Activated B cell treated with CpG ODN at 0.5 μM for 24 hours (primary cell): ENCODE measurements around the gene CCL22. TPM values are rescaled to one million over a fixed set of nuclear protein-coding genes. Genes with fewer than 3 reads are reported as not detected.

ENCODE experiments used
- ATAC-seq: fragments of 200-7000 bp; cut with Tn5 transposase; one replicate; pipeline ENCODE4 v1.10.0; 2021; ENCODE audit warnings: low read depth, mild to moderate bottlenecking, moderate library complexity
- CTCF ChIA-PET: fragments of 350-600 bp; sonication (Branson Sonifier 250); formaldehyde crosslinking; loops from one replicate; lab custom pipeline; 2021; ENCODE audit warnings: antibody characterized with exemption; lab: Charles Lee
- POLR2A ChIA-PET: fragments of 350-600 bp; sonication (Branson Sonifier 250); formaldehyde crosslinking; loops from one replicate; lab custom pipeline; 2021; ENCODE audit warnings: antibody characterized with exemption; lab: Charles Lee
- DNase-seq: peaks from one replicate; pipeline ENCODE4 v3.0.0; 2022
- H3K27ac Mint-ChIP-seq: one replicate; pipeline ENCODE4 v1.8.0; 2020; ENCODE audit warnings: mixed read lengths
- H3K27me3 Mint-ChIP-seq: one replicate; pipeline ENCODE4 v1.8.0; 2021; ENCODE audit warnings: mixed read lengths
- H3K36me3 Mint-ChIP-seq: one replicate; pipeline ENCODE4 v1.8.0; 2021; ENCODE audit warnings: low read depth, mixed read lengths
- H3K4me1 Mint-ChIP-seq: one replicate; pipeline ENCODE4 v1.8.0; 2021; ENCODE audit warnings: mixed read lengths
- H3K4me3 Mint-ChIP-seq: one replicate; pipeline ENCODE4 v1.8.0; 2020; ENCODE audit warnings: mild to moderate bottlenecking, mixed read lengths
- H3K9me3 Mint-ChIP-seq: one replicate; pipeline ENCODE4 v1.8.0; 2020; ENCODE audit warnings: mixed read lengths
- intact Hi-C: fragments of 100-400 bp; cut with micrococcal nuclease; formaldehyde crosslinking; loops from one replicate; pipeline ENCODE4 v1.15.1; 2024
- total RNA-seq: library from RNA; stranded (reverse); gene quantifications from 2 replicates; pipeline ENCODE4 v1.2.3, GENCODE V29; 2022
- TF ChIP-seq, protein P1 (sequence below): fragments of 200-600 bp; IDR thresholded peaks from one replicate; pipeline ENCODE4 v1.8.0; 2022; ENCODE audit warnings: antibody characterized with exemption, mild to moderate bottlenecking

CCL22 gene
- total RNA-seq, 1 donor from 2014 or later, result 288 TPM

DNA sequence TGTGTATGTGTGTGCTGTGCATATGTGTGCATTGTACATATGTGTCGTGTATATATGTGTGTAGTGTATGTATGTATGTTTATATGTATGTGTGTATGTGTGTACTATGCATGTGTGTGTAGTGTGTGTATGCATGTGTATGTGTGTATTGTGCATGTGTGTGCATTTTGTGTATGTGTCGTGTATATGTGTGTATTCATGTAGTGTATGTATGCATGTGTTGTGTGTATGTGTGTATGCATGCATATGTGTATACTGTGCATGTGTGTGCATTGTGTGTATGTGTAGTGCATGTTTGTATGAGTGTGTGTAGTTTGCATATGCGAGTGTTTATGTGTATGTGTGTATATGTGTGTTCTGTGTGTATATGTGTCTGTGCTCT lies 30.5 kb downstream of the CCL22 start:
- DNase-seq, result no peak
- TF ChIP-seq, protein P1, sequence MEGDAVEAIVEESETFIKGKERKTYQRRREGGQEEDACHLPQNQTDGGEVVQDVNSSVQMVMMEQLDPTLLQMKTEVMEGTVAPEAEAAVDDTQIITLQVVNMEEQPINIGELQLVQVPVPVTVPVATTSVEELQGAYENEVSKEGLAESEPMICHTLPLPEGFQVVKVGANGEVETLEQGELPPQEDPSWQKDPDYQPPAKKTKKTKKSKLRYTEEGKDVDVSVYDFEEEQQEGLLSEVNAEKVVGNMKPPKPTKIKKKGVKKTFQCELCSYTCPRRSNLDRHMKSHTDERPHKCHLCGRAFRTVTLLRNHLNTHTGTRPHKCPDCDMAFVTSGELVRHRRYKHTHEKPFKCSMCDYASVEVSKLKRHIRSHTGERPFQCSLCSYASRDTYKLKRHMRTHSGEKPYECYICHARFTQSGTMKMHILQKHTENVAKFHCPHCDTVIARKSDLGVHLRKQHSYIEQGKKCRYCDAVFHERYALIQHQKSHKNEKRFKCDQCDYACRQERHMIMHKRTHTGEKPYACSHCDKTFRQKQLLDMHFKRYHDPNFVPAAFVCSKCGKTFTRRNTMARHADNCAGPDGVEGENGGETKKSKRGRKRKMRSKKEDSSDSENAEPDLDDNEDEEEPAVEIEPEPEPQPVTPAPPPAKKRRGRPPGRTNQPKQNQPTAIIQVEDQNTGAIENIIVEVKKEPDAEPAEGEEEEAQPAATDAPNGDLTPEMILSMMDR, result no peak
- ChIA-PET POLR2A (interaction anchor here (0.7 kb wide), 1 partner anchor 40 kb away, joined by 5 read pairs; no protein-coding TSS in a partner anchor), CTCF (no interaction called here)
- Mint-ChIP-seq H3K27ac (peak overlapping the region; percentile 90), H3K9me3 (no peaks in the 10 kb centered on the region), H3K4me3 (no peak overlapping the region), H3K27me3 (no peaks in the 10 kb centered on the region), H3K36me3 (no peaks in the 10 kb centered on the region), H3K4me1 (peaks cover 53% of the 10 kb centered on the region)
- no peak for ATAC-seq
- intact Hi-C loops, result loop anchor here (2.0 kb wide), 1 partner anchor 40 kb away; no protein-coding TSS in a partner anchor

DNA sequence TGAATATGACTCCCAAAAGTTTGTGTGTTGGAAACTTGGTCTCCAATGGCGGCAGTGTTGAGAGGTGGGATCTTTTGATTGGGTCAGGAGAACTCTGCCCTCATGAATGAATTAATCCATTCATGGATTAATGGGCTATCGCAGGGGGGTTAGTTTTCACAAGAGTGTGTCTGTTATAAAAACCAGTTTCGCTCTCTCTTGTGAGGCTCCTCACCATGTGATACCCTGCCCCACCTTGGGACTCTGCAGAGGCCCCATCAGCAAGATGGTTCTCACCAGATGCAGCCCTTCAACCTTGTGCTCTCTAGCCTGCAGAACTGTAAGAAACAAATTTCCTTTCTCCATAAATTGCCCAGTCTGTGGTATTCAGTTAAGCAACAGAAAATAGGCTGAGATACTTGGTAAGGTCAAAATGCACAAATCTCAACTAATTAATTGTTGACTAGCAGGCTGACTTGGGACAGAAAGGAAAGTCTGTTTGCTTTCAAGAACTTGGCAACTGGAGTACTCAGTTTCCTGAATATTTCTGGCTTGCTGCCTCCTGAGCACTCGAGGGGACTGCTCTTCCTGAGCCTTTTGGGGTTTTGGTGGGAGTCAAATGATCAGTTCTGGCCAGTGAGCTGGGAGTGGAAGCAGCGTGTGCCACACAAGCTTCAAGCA lies 32.2 kb downstream of the CCL22 start:
- no peak overlapping the region for H3K4me3 Mint-ChIP-seq
- ChIA-PET CTCF (interaction anchor here (1.7 kb wide), 1 partner anchor 26 kb away, joined by 6 read pairs; no protein-coding TSS in a partner anchor), POLR2A (interaction anchor here (0.7 kb wide), 1 partner anchor 28 kb away, joined by 5 read pairs; no protein-coding TSS in a partner anchor)
- ATAC-seq (no peak), DNase-seq (no peak)
- H3K9me3 Mint-ChIP-seq, result no peaks in the 10 kb centered on the region
- TF ChIP-seq, protein P1, result no peak
- H3K27ac Mint-ChIP-seq, result no peak overlapping the region
- peaks cover 36% of the 10 kb centered on the region for H3K4me1 Mint-ChIP-seq
- H3K27me3 Mint-ChIP-seq, result no peaks in the 10 kb centered on the region
- intact Hi-C loops, result no loop called here
- no peaks in the 10 kb centered on the region for H3K36me3 Mint-ChIP-seq

DNA sequence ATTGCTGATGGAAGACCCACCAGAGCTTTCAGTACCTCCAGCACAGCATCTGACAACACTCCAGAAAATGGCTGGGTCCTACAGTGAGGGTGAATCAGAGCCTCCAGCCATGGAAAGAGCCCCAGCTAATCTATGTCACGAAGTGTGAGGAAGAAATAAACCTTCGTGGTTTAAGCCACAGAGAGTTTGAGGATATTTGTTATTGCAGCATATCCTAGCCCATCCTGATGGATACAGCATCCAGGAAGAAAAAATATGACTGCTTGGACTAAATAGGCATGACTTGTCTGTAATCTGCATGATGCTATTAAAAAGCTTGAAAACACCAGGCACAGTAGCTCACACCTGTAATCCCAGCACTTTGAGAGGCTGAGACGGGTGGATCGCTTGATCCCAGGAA lies 32.7 kb downstream of the CCL22 start:
- no peaks in the 10 kb centered on the region for H3K27me3 Mint-ChIP-seq
- H3K36me3 Mint-ChIP-seq, result no peaks in the 10 kb centered on the region
- TF ChIP-seq, protein P1, result no peak
- ATAC-seq (no peak), DNase-seq (no peak)
- POLR2A ChIA-PET, result interaction anchor here (0.7 kb wide), 1 partner anchor 29 kb away, joined by 5 read pairs; no protein-coding TSS in a partner anchor
- H3K27ac Mint-ChIP-seq, result no peak overlapping the region
- CTCF ChIA-PET, result interaction anchor here (1.7 kb wide), 1 partner anchor 26 kb away, joined by 6 read pairs; no protein-coding TSS in a partner anchor
- H3K9me3 Mint-ChIP-seq, result no peaks in the 10 kb centered on the region
- H3K4me1 Mint-ChIP-seq, result peaks cover 33% of the 10 kb centered on the region
- intact Hi-C loops, result no loop called here
- H3K4me3 Mint-ChIP-seq, result no peak overlapping the region

DNA sequence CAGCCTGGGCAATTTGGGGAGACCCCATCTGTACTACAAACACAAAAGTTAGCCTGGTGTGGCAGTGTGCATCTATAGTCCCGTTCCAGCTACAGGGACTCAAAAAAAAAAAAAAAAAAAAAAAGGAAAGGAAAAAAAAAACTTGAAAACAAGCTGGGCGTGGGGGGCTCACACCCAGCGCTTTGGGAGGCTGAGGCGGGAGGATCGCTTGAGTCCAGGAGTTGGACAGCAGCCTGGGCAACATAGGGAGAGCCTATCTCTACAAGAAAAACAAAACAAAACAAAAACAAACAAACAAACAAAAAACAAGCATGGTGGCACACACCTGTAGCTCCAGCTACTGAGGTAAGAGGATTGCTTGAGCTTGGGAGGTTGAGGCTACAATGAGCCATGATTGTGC lies 33.1 kb downstream of the CCL22 start:
- intact Hi-C loops, result no loop called here
- ChIA-PET POLR2A (interaction anchor here (0.6 to 0.7 kb wide), 3 partner anchors 20 to 145 kb away, joined by 4 to 5 read pairs (median 5); no protein-coding TSS in a partner anchor), CTCF (interaction anchor here (1.7 kb wide), 1 partner anchor 25 kb away, joined by 6 read pairs; no protein-coding TSS in a partner anchor)
- Mint-ChIP-seq H3K36me3 (no peaks in the 10 kb centered on the region), H3K27ac (no peak overlapping the region), H3K9me3 (no peaks in the 10 kb centered on the region), H3K4me1 (peaks cover 29% of the 10 kb centered on the region), H3K4me3 (no peak overlapping the region), H3K27me3 (no peaks in the 10 kb centered on the region)
- no peak for DNase-seq
- TF ChIP-seq, protein P1, result no peak
- ATAC-seq, result no peak

DNA sequence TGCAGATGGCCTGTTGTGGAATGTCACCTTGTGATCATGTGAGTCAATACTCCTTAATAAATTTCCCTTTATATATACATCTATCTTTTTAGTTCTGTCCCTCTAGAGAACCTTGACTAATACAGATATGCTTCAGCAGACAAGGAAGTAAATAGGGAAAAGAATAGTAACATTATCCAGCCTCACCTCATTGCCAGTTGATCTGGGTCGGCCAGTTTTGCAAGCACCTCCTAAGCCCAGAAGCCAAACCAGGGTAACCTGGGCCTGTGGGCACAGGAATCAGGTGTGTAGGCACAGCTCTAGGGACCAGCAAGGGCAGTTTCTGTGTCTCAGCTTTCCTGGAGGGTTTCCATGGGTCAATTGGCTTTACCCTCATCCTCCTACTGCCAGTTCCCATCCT lies 34.1 kb downstream of the CCL22 start:
- Mint-ChIP-seq H3K4me1 (peaks cover 23% of the 10 kb centered on the region), H3K27ac (no peak overlapping the region), H3K9me3 (no peaks in the 10 kb centered on the region), H3K36me3 (no peaks in the 10 kb centered on the region), H3K27me3 (no peaks in the 10 kb centered on the region), H3K4me3 (no peak overlapping the region)
- ChIA-PET POLR2A (interaction anchor here (0.7 kb wide), 1 partner anchor 53 kb away, joined by 3 read pairs; no protein-coding TSS in a partner anchor), CTCF (no interaction called here)
- TF ChIP-seq, protein P1, result no peak
- DNase-seq, result no peak
- no peak for ATAC-seq
- intact Hi-C loops, result no loop called here
